Heart right ventricle (tissue), 16 donors: ENCODE results near the gene ANKRD62. TPM values are rescaled to one million over a fixed set of nuclear protein-coding genes. Genes with fewer than 3 reads are reported as not detected.
"Not testable (repeated sequence)": the region's sequence is repeated elsewhere in the genome, so short reads cannot be mapped to it uniquely, and the experiment has no call there.

ENCODE experiments used
- ATAC-seq, 8 donors: fragments of 200-7000 bp; cut with Tn5 transposase; one replicate each; pipeline ENCODE4 v1.9.1; 2020; ENCODE audit warnings: mild to moderate bottlenecking in 8 of 8, moderate library complexity in 8 of 8, moderate number of reproducible peaks in 1 of 8
- DNase-seq, 2 donors: peaks; one replicate each; pipeline ENCODE4 v3.0.0-alpha.2; 2020
- H3K27ac ChIP-seq, 10 donors: fragments of 200-600 bp; sonication (generic) in 2 of 10; one replicate each; pipeline versions ENCODE4 v1.5.0 to v1.8.0; 2020 to 2022; ENCODE audit warnings: mild to moderate bottlenecking in 3 of 10
- H3K27me3 ChIP-seq, 7 donors: fragments of 200-600 bp; one replicate each; pipeline ENCODE4 v1.8.0; 2021 to 2022; ENCODE audit warnings: mild to moderate bottlenecking in 2 of 7
- H3K36me3 ChIP-seq, 9 donors: fragments of 200-600 bp; sonication (generic) in 1 of 9; one replicate each; pipeline versions ENCODE4 v1.5.0 to v1.8.0; 2020 to 2022; ENCODE audit warnings: mild to moderate bottlenecking in 2 of 9
- H3K4me1 ChIP-seq, 9 donors: fragments of 200-600 bp; sonication (generic) in 1 of 9; one replicate each; pipeline versions ENCODE4 v1.5.0 to v1.8.0; 2020 to 2022; ENCODE audit warnings: mild to moderate bottlenecking in 4 of 9
- H3K4me3 ChIP-seq, 10 donors: fragments of 200-600 bp; sonication (generic) in 2 of 10; one replicate each; pipeline versions ENCODE4 v1.5.0 to v1.8.0; 2020 to 2022; ENCODE audit warnings: mild to moderate bottlenecking in 7 of 10, moderate library complexity in 2 of 10
- H3K9me3 ChIP-seq, 11 donors: fragments of 200-600 bp in 10 of 11; sonication (generic) in 2 of 11; one replicate each; pipeline versions ENCODE4 v1.5.0 to v1.8.0; 2013 to 2022; ENCODE audit warnings: mild to moderate bottlenecking in 2 of 11, control low read depth in 1 of 11, moderate library complexity in 1 of 11
- WGBS, 2 donors: extraction: QIAGEN DNeasy Blood & Tissue Kit; methylation state at CpG; one replicate each; pipeline ENCODE4 v1.1.7; 2013; ENCODE audit warnings: inconsistent platforms in 1 of 2; 5-methylcytosine and 5-hydroxymethylcytosine counted together
- intact Hi-C, 10 donors: fragments of 100-400 bp; cut with DNase I; formaldehyde crosslinking; loops; one replicate each; pipeline versions ENCODE4 v1.11.1 to v1.14.2; 2022
- polyA plus RNA-seq, 2 donors: library from polyadenylated mRNA; stranded (reverse); fragments of 200-250 nt; gene quantifications; one replicate each; pipeline ENCODE4 v1.2.3, GENCODE V29; 2013
- total RNA-seq, 10 donors: library from RNA; stranded (reverse); fragmentation: NEBNext Ultra II Directional in 3 of 10; extraction: Animal tissue kit (Norgen Biotek cat#: 25700) in 3 of 10; gene quantifications; one replicate each; pipeline versions ENCODE4 v1.2.1 to v1.2.4, GENCODE V29; 2021 to 2023
- TF ChIP-seq, protein P1 (sequence below), 9 donors: fragments of 200-600 bp; sonication (generic) in 2 of 9; IDR thresholded peaks; one replicate each; pipeline versions ENCODE4 v1.5.0 to v1.8.0; 2021 to 2022; ENCODE audit warnings: antibody characterized with exemption in 9 of 9, mild to moderate bottlenecking in 5 of 9, moderate library complexity in 1 of 9
- donor health status: Arrhythmogenic right ventricular cardiomyopathy.
- donor health status: ischemic (EF 13 %, LVEDD 7.1; RV severe dilation, severe dysfunction).
- donor health status: healthy with polysubstance abuse.
- donor health status: DM: no; HTN: yes; CAD: no.
- donor health status: DM: no; HTN: no; CAD: no.
- donor health status: ischemic (EF 25% LVEDD 6.9; RV normal size, moderate dysfunction).
- donor health status: ischemic (EF 25% LVEDD 5.7; RV mildly dilated, moderate dysfunction).
- donor health status: healthy.
- donor health status: DM: yes; HTN: yes; CAD: no.
- donor health status: Ischemic cardiomyopathy.
- donor health status: ischemic (EF 35%, LVEDD 5.7; RV mildly dilated, moderate dysfunction).
- donor health status: nonischemic (EF 11% LVEDD 7.7; RV severe dilation, severe dysfunction).
- donor health status: DM: yes; HTN: yes; CAD: no.
- donor health status: PGD.
- donor health status: ischemic (EF 29% LVEDD 5.4; RV normal size, mild dysfunction).
- donor health status: nonischemic (EF 23%, LVEDD 6.1; RV moderate dilation, normal function).

Gene ANKRD62
- total and polyA plus RNA-seq, 12 donors: not detected

DNA sequence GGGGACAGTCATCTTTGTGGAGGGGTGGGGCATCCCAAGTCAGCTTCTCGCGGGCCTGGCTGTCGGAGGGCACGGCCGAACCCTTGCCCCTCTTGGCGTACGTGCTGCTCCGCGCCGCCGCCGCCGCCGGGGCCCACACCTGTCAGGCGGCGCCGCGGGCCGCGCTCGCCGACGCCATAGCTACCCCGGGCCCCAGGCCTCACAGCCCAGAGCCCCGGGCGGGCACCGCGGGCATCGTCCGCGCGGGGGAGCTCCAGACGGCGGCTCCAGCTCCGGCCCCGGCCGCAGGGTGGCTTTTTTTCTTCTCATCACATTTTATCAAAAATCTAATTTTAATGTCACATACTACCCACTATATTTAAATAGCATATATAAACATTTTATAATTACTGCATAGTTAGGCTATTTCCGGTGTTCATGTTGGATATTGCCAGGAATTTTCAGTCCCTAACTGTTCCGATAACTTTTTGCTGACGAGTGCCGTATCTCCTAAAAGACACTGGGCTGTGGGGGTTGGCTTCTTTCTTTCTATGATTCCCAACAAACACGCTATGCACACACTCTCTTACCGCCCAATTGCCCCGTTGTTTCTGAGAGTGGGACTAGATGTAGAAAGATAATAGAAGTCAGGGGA is 25.2 kb upstream of the ANKRD62 start:
- H3K27me3 ChIP-seq, H3K36me3 ChIP-seq, H3K27ac ChIP-seq, H3K4me1 ChIP-seq, H3K9me3 ChIP-seq, intact Hi-C loops: not testable (repeated sequence)
- H3K4me3 ChIP-seq: peak overlapping the region in 4 of 10 donors; percentile 9 to 34 (median 15)
- TF ChIP-seq, protein P1, sequence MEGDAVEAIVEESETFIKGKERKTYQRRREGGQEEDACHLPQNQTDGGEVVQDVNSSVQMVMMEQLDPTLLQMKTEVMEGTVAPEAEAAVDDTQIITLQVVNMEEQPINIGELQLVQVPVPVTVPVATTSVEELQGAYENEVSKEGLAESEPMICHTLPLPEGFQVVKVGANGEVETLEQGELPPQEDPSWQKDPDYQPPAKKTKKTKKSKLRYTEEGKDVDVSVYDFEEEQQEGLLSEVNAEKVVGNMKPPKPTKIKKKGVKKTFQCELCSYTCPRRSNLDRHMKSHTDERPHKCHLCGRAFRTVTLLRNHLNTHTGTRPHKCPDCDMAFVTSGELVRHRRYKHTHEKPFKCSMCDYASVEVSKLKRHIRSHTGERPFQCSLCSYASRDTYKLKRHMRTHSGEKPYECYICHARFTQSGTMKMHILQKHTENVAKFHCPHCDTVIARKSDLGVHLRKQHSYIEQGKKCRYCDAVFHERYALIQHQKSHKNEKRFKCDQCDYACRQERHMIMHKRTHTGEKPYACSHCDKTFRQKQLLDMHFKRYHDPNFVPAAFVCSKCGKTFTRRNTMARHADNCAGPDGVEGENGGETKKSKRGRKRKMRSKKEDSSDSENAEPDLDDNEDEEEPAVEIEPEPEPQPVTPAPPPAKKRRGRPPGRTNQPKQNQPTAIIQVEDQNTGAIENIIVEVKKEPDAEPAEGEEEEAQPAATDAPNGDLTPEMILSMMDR (IDR thresholded peaks at IDR 0.05): peak in 7 of 9 donors; percentile 18 to 45 (median 34)
- ATAC-seq (peak in 4 of 8 donors; percentile 24 to 74 (median 30)), DNase-seq (peak in 1 of 2 donors; percentile 19)
- WGBS, 2 donors: 63 to 78% methylated on average over 37 to 44 of the region's 44 CpGs

DNA sequence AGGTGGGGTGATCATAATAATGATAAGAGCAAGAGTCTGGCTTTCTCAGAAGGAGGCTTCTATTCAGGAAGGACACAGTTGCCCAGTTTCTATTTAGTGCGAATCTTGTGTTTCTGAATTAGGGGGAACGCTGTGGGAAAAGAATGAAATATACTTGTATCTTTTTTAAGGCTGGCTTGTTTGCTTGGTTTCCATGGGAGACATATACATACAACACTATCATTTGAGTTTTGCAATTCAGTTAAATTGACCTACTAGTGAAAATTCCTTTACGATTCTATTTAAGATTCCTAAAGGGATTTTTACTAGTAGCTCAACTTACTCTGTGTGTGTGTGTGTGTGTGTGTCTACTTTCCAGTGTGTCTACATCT is 24.7 kb upstream of the ANKRD62 start:
- TF ChIP-seq, protein P1 (IDR thresholded peaks at IDR 0.05): no peak
- no peak for DNase-seq
- no peaks in the 10 kb centered on the region for H3K9me3 ChIP-seq
- intact Hi-C loops: no loop called here
- no peaks in the 10 kb centered on the region for H3K36me3 ChIP-seq
- H3K27ac ChIP-seq: no peak overlapping the region
- ATAC-seq: peak in 1 of 8 donors; percentile 18
- no peaks in the 10 kb centered on the region for H3K4me1 ChIP-seq
- 64 to 77% methylated on average over 3 of the region's 3 CpGs for WGBS, 2 donors
- no peaks in the 10 kb centered on the region for H3K27me3 ChIP-seq
- H3K4me3 ChIP-seq: peak overlapping the region in 4 of 10 donors; percentile 9 to 34 (median 15)

DNA sequence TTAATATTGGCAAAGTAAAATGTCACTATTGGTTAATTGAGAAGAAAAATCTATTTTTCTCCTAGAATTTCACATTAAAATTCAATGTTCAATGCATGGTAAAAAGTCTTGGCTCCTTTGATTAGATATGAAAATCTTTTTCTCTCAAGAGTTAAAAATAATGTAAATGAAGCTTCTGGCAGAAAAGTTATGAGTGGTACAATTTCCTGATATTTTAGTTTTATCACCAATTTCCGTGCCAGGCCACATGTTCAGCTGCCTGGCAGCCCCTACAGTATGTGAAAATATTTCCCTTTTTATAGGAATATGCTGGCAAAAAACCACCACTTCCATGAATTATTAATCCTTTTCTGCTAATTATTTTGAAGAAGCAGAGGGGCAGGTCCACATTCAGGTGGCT is 22.6 kb upstream of the ANKRD62 start:
- intact Hi-C loops, H3K9me3 ChIP-seq: not testable (repeated sequence)
- 67 to 72% methylated on average over 1 of the region's 1 CpG for WGBS, 2 donors

DNA sequence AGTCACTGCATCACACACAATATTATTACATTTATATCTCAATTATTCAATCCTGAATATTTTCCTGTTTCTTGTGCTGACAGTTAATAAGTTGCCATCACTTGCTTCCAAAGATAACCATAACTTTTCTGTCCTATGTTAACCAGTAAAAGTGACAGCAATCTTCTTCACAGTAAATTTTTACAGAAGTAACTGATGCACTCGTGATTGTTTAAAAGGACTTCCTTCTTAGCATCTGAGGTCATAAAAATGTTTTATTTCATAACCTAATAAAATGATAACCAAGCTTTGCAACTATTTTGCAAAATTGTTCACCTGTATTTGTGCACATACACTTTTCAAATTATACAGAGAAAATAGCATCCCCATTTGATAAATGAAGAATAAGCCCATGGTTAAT is 20.6 kb upstream of the ANKRD62 start:
- WGBS, 2 donors: 65 to 73% methylated on average over 1 of the region's 1 CpG
- ATAC-seq: no peak

More for the DNA sequence above, 22.6 kb upstream of the ANKRD62 start:
- H3K27ac ChIP-seq, H3K4me3 ChIP-seq, DNase-seq, H3K27me3 ChIP-seq, ATAC-seq, H3K36me3 ChIP-seq, H3K4me1 ChIP-seq: not testable (repeated sequence)

DNA sequence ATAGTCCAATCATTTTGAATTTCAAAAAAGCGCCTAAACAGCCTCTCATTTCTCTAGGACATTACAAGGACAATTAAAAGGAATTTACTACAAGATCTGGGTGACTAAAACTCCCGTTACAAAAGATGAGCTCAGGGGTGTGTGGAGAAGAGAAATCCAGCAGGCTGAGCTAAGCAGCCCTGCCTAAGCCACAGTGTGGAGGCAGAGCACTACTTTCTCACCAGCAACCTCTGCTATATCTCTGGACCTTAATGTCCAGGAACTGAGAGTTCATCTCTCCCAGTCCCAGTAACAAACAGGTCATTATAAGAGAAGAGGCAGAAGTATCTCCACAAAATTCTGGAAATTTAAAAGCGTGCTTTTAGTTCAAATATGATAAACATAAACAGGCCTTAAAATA is 18.9 kb upstream of the ANKRD62 start:
- intact Hi-C loops: no loop called here
- no peaks in the 10 kb centered on the region for H3K9me3 ChIP-seq
- no peak overlapping the region for H3K4me3 ChIP-seq
- H3K27me3 ChIP-seq: no peaks in the 10 kb centered on the region
- 79 to 83% methylated on average over 3 of the region's 3 CpGs for WGBS, 2 donors
- H3K4me1 ChIP-seq: peaks cover 0 to 4% (median 0%) of the 10 kb centered on the region in 9 donors
- no peak overlapping the region for H3K27ac ChIP-seq
- no peak for DNase-seq
- ATAC-seq: peak in 4 of 8 donors; percentile 63 to 70 (median 66)
- H3K36me3 ChIP-seq: no peaks in the 10 kb centered on the region
- TF ChIP-seq, protein P1 (IDR thresholded peaks at IDR 0.05): peak in 3 of 9 donors; percentile 31 to 37 (median 36)

More for the DNA sequence above, 20.6 kb upstream of the ANKRD62 start:
- no peak overlapping the region for H3K4me3 ChIP-seq
- no peak overlapping the region for H3K27ac ChIP-seq
- no peaks in the 10 kb centered on the region for H3K4me1 ChIP-seq
- TF ChIP-seq, protein P1 (IDR thresholded peaks at IDR 0.05): no peak
- no peaks in the 10 kb centered on the region for H3K9me3 ChIP-seq
- no peak for DNase-seq
- no peaks in the 10 kb centered on the region for H3K27me3 ChIP-seq
- H3K36me3 ChIP-seq: no peaks in the 10 kb centered on the region
- intact Hi-C loops: no loop called here
